ENCODE data around the gene CIAO2B.

The CIAO2B gene

GRCh38 chr16:66973716-66974115 lies 39.5 kb upstream of the CIAO2B start:
- Histone ChIP-seq H3K27me3 (ENCODE audit: insufficient read depth, poor library complexity, severe bottlenecking) (no peaks in the 10 kb centered on the region), H3K4me3 (replicated peaks; ENCODE audit: insufficient read depth, low read length) (no peak overlapping the region), H3K27ac (replicated peaks) (no peak overlapping the region)
- TF ChIP-seq CTCF (IDR thresholded peaks at IDR 0.05; ENCODE audit: insufficient read depth, low read length) (no peak), POLR2AphosphoS5 (IDR thresholded peaks at IDR 0.05; ENCODE audit: low read depth) (no peak), REST (IDR thresholded peaks at IDR 0.05; ENCODE audit: insufficient replicate concordance, low read depth) (no peak), SPI1 (IDR thresholded peaks at IDR 0.05; ENCODE audit: borderline replicate concordance, low read depth) (no peak), GABPA (IDR thresholded peaks at IDR 0.05; ENCODE audit: low read depth) (no peak)
- DNase-seq (ENCODE audit: low read depth in 1 of 2, low spot score in 1 of 2), result no peak

GRCh38 chr16:66972983-66973382 lies 38.8 kb upstream of the CIAO2B start:
- TF ChIP-seq SPI1 (IDR thresholded peaks at IDR 0.05; ENCODE audit: borderline replicate concordance, low read depth) (no peak), CTCF (IDR thresholded peaks at IDR 0.05; ENCODE audit: insufficient read depth, low read length) (no peak), REST (IDR thresholded peaks at IDR 0.05; ENCODE audit: insufficient replicate concordance, low read depth) (no peak), POLR2AphosphoS5 (IDR thresholded peaks at IDR 0.05; ENCODE audit: low read depth) (no peak), GABPA (IDR thresholded peaks at IDR 0.05; ENCODE audit: low read depth) (no peak)
- no peak overlapping the region for H3K4me3 ChIP-seq (replicated peaks; ENCODE audit: insufficient read depth, low read length)
- no peaks in the 10 kb centered on the region for H3K27me3 ChIP-seq (ENCODE audit: insufficient read depth, poor library complexity, severe bottlenecking)
- no peak overlapping the region for H3K27ac ChIP-seq (replicated peaks)
- no peak for DNase-seq (ENCODE audit: low read depth in 1 of 2, low spot score in 1 of 2)

GRCh38 chr16:66970775-66971720 lies 36.8 kb upstream of the CIAO2B start:
- DNase-seq (ENCODE audit: low read depth in 1 of 2, low spot score in 1 of 2), result no peak
- Histone ChIP-seq H3K4me3 (replicated peaks; ENCODE audit: insufficient read depth, low read length) (no peak overlapping the region), H3K27me3 (ENCODE audit: insufficient read depth, poor library complexity, severe bottlenecking) (no peaks in the 10 kb centered on the region), H3K27ac (replicated peaks) (no peak overlapping the region)
- no peak for TF ChIP-seq CTCF (IDR thresholded peaks at IDR 0.05; ENCODE audit: insufficient read depth, low read length)
- TF ChIP-seq SPI1 (IDR thresholded peaks at IDR 0.05; ENCODE audit: borderline replicate concordance, low read depth), result no peak
- TF ChIP-seq POLR2AphosphoS5 (IDR thresholded peaks at IDR 0.05; ENCODE audit: low read depth), result no peak
- TF ChIP-seq REST (IDR thresholded peaks at IDR 0.05; ENCODE audit: insufficient replicate concordance, low read depth), result no peak
- TF ChIP-seq GABPA (IDR thresholded peaks at IDR 0.05; ENCODE audit: low read depth), result no peak
